NCI-H2196 treated with DMSO at 0.1 percent for 48 hours (cell line): ENCODE data around the gene FAAP20.
A peak's percentile ranks its signal among the peaks of the same experiment; 100 is the strongest.

Experiments used
- DNase-seq: peaks from one replicate; lab custom pipeline; 2025; ENCODE audit not compliant: unreplicated experiment; lab: John Stamatoyannopoulos, UW

The FAAP20 gene

DNA sequence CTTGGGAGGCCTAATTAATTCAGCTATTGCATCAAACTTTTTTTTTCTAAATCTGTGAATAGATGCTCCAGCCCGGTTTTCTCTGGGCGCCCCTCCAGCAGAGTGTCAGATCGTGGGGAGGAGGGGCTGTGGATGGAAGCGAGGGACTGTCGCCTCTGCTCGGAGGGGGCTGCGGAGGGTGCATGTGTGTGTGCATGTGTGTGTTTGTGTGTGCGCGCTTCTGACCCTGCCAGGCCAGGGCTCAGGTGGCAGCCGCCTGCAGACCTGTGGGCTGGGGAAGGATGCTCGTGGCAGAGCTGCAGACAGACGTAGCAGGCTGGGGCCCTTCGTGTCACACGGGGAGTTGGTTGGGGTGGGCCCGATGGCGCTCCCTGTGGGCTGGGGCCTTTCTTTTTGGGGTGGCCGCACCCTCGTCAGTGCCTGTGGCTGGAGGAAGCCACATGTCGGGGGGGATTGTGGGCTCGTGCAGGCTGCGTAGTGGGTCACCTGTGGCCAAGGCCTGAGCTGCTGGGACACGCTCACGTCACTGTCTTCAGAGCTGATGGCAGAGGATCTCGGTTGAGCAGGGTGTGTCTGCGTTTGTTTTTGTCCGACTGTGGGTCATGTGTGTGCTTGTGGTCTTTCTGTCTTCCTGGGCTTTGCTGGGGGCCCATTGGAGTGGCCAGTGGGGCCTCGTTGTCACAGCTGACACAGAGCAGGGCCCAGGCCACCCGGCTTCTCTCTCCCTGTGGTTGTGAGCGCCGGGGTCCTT, 36.4 kb upstream of the FAAP20 start:
- no peak for DNase-seq

DNA sequence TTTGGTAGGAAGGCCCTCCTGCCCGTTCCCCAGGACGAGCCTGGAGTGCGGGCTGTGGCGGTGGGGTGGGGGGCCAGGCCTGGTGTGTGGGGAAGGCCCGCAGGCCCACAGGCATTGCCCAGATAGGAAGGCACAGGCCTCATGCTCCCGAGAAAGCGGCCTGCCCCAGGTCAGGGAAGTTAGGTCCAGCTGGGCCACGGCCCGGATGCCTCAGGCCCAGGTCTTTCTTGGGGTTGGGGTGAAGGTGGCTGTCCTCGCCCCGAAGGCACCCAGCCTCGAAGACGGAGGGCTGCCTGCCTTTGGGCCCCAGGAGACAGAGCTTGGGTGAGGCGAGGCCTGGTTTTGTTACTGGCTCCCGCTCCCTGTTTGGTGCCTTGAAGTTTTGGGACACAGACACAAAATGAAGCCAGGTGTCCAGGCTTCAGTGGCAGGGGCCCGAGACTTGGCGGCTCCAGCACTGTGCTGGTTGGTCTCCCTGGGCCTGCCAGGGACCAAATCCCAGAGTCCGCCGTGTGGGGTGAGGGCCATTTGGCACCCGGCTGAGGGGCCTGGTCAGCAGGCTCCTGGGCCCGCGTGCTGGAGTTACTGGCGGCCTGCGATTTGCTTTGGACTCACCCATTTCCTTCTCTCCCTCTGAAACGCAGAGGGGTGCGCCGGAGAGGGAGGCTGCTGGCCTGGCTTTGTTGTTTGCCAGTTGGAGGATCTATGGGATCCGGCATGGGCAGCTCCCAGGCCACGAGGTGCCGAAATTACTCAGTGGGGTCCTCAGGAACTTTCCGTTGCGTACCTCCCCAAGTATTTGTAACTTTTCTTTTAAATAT, 35.5 kb upstream of the FAAP20 start:
- no peak for DNase-seq

DNA sequence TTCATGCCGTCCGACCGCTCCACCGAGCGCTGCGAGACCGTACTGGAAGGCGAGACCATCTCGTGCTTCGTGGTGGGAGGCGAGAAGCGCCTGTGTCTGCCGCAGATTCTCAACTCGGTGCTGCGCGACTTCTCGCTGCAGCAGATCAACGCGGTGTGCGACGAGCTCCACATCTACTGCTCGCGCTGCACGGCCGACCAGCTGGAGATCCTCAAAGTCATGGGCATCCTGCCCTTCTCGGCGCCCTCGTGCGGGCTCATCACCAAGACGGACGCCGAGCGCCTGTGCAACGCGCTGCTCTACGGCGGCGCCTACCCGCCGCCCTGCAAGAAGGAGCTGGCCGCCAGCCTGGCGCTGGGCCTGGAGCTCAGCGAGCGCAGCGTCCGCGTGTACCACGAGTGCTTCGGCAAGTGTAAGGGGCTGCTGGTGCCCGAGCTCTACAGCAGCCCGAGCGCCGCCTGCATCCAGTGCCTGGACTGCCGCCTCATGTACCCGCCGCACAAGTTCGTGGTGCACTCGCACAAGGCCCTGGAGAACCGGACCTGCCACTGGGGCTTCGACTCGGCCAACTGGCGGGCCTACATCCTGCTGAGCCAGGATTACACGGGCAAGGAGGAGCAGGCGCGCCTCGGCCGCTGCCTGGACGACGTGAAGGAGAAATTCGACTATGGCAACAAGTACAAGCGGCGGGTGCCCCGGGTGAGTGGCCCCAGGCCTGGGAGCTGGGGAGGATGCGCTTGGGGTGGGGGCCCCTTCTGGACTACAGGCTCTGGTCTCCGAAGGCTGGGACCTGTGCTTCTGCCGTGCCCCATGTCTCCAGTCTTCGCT, 34.7 kb upstream of the FAAP20 start:
- DNase-seq, result no peak

- no peak for DNase-seq
Observed at GRCh38 chr1:2228694-2229036, 34.1 kb upstream of the FAAP20 start.

GRCh38 chr1:2228157-2228594, 33.6 kb upstream of the FAAP20 start, which contains the start of gene SKI:
Gene SKI, plus strand, starts transcription at chr1:2228319. Its CDS starts 448 bp downstream, at chr1:2228767.
- DNase-seq, result no peak

GRCh38 chr1:2227346-2228156, 33.0 kb upstream of the FAAP20 start:
- DNase-seq, result peak; percentile 93

GRCh38 chr1:2226525-2227345, 32.2 kb upstream of the FAAP20 start:
- no peak for DNase-seq

- DNase-seq, result no peak
Observed at GRCh38 chr1:2224631-2225428, 30.3 kb upstream of the FAAP20 start.

DNA sequence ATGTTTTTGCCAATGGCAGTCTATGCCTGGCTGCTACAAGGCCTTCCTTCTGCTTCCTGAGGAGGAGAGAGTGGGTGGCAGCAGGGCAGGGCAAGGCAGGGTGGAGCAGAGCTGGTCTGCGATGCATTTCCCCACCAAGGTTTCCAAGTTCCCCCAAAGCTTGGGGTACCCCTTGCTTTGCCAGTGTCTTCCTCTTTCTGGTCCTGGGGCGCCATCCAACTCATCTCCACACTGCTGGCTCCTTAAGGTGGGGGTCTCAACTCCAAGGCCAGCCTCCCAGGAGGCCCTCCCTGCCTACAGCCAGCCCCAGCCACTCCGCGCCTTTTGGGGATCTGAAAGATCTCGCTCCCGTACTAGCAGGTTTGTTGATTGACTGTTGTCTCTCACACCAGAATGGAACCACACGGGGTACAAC, 29.6 kb upstream of the FAAP20 start:
- no peak for DNase-seq

DNA sequence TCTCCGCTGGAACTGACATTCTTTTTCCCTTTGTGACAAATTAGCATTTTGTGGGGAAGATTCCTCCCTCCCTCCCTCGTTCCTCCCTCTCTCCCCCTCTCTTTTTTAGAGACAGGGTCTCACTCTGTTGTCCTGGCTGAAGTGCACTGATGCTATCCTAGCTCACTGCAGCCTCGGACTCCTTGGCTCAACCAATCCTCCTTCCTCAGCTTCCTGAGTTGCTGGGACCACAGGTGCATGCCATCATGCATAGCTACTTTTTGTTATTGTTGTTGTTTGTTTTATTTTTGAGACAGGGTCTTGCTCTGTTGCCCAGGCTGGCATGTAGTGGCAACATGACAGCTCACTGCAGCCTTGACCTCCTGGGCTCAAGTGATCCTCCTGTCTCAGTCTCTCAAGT, 26.7 kb upstream of the FAAP20 start:
- no peak for DNase-seq

- no peak for DNase-seq
Observed at GRCh38 chr1:2216767-2217058, 22.1 kb upstream of the FAAP20 start.

DNA sequence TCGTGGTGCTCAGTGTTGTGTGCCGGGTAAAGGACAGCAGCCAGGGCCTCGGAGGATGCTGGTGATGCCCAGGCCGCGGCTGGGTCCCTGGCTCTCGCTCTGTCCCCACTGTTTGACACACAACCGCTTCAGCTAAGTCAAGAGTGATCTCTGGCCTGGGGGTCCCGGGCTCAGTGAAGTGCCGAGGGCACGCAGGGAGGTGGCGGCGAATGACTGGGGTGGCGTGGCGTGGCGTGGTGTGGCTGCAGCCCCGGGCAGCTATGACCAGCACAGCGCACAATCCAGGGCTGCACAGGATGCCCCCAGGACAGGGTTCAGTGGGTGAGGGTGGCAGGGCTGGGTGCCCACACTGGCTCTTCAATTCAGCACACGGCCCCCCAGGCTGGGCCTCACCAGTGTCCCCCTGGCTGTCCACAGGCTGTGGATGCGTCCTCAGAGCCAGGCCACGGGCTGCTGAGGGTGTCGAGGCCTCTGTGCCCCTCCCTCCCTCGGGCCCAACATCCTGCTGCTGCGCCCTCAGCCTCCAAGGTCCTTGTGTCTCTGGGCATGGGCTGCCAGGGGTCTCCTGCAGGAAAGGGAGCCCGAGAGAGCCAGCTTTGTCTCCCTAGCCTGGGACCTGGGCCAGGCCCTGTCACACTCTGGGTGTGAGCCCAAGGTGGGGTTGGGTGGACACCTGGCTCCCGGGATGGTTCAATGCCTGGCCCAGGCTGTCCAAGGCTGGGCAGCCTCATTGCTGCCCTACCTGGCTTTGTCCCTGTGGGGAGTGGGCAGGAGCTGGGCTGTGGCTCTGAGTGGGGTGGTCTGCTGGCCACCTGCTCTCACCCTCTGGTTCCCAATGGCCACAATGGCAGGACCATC, 21.6 kb upstream of the FAAP20 start:
- no peak for DNase-seq

DNA sequence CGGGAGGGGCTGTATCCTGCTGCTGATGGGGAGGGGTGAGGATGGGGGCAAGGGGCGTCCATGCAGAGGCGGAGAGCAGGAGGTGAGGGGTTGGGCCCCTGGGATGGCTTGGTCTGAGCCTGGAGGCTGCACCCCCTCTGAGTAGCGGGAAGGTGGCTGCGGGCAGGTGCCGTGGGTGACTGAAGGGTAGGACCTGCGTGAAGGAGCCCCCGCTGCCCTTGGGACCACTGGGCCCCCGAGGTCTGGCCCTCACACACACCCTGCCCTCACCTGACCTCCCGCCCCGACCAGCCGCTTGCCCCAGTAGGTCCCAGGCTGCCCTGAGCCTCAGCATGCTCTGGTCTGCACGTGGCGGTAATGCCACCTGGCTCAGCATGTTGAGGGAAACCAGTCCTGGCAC, 20.8 kb upstream of the FAAP20 start:
- DNase-seq, result no peak

- DNase-seq, result no peak
Observed at GRCh38 chr1:2214541-2215241, 20.1 kb upstream of the FAAP20 start.

DNA sequence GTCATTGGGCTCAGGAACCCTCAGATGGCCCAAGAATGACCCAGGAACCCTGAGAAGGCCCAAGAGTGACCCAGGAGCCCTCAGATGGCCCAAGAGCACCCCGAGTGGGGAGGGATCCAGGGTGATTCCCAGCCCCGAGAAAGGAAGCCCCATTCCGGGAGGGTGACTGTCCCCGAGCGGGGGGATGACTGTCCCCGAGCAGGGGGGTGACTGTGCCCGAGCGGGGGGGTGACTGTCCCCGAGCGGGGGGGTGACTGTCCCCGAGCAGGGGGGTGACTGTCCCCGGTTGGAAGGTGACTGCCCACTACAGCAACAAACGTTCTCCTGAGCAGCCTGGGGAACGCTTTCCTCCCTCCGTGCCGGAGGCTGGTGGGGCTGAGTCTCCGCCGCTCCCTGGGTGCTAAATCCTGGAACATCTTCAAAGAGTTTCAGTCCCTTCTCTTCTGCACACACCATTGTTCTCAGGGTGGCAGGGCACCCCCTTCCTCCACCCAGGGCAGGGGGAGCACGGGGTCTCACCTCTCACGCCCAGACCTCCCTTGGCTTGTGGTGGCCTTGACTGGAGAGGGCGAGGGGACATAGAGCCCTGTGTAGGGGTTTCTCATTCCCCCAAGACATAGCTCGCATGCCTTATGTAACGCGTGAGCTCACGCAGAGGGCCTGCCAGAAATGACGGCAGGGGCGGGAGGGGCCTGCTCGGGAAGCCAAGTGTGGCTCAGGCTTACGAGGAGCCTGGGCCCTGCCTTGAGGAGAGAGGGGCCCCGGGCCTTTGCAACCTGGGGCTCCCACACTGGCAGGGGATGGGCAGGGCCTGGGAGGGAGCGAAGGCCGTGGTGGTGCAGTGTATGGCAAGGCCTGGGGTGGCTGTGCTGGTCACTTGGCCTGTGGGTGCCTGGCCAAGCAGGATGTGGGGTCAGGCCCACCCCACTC, 19.3 kb upstream of the FAAP20 start:
- DNase-seq, result no peak
